ENCODE measurements around the gene CERS6.

CERS6 gene

GRCh38 chr2:168713325-168713724 is 257.3 kb downstream of the CERS6 start:
- no peak for ATAC-seq (replicated peaks)

GRCh38 chr2:168715849-168716248 is 259.8 kb downstream of the CERS6 start:
- H3K9me3 Mint-ChIP-seq: no peaks in the 10 kb centered on the region

More at GRCh38 chr2:168713325-168713724, 257.3 kb downstream of the CERS6 start:
- no peaks in the 10 kb centered on the region for H3K36me3 Mint-ChIP-seq (ENCODE audit: insufficient read depth)
- H3K27me3 Mint-ChIP-seq: no peaks in the 10 kb centered on the region
- H3K4me3 Mint-ChIP-seq: no peak overlapping the region
- no peak for DNase-seq
- H3K9me3 Mint-ChIP-seq: no peaks in the 10 kb centered on the region
- no peak overlapping the region for H3K27ac Mint-ChIP-seq
- peaks cover 12 to 14% of the 10 kb centered on the region in 2 donors for H3K4me1 Mint-ChIP-seq (ENCODE audit: low read depth in 2 of 2)

GRCh38 chr2:168716839-168717238 is 260.8 kb downstream of the CERS6 start:
- Mint-ChIP-seq H3K27ac (no peak overlapping the region), H3K27me3 (no peaks in the 10 kb centered on the region), H3K4me1 (ENCODE audit: low read depth in 2 of 2) (peaks cover 16 to 19% of the 10 kb centered on the region in 2 donors), H3K9me3 (no peaks in the 10 kb centered on the region), H3K36me3 (ENCODE audit: insufficient read depth) (no peaks in the 10 kb centered on the region), H3K4me3 (no peak overlapping the region)
- ATAC-seq (replicated peaks) (no peak), DNase-seq (no peak)

More at GRCh38 chr2:168715849-168716248, 259.8 kb downstream of the CERS6 start:
- Mint-ChIP-seq H3K27me3 (no peaks in the 10 kb centered on the region), H3K4me3 (no peak overlapping the region), H3K4me1 (ENCODE audit: low read depth in 2 of 2) (peaks cover 17 to 19% of the 10 kb centered on the region in 2 donors), H3K27ac (no peak overlapping the region), H3K36me3 (ENCODE audit: insufficient read depth) (no peaks in the 10 kb centered on the region)
- no peak for DNase-seq
- no peak for ATAC-seq (replicated peaks)

- ATAC-seq (replicated peaks) (peak; percentile 67), DNase-seq (no peak)
- H3K4me1 Mint-ChIP-seq (ENCODE audit: low read depth in 2 of 2): peaks cover 13 to 17% of the 10 kb centered on the region in 2 donors
- H3K9me3 Mint-ChIP-seq: no peaks in the 10 kb centered on the region
- no peaks in the 10 kb centered on the region for H3K27me3 Mint-ChIP-seq
- H3K36me3 Mint-ChIP-seq (ENCODE audit: insufficient read depth): no peaks in the 10 kb centered on the region
- H3K27ac Mint-ChIP-seq: peak overlapping the region in 1 of 2 donors; percentile 39
- H3K4me3 Mint-ChIP-seq: peak overlapping the region in 1 of 2 donors; percentile 27
Observed at GRCh38 chr2:168717790-168718502, 261.9 kb downstream of the CERS6 start.

- Mint-ChIP-seq H3K4me3 (no peak overlapping the region), H3K27ac (no peak overlapping the region)
Observed at GRCh38 chr2:168718622-168719021, 262.6 kb downstream of the CERS6 start.

GRCh38 chr2:168719446-168719845 is 263.4 kb downstream of the CERS6 start:
- no peak for ATAC-seq (replicated peaks)
- H3K4me1 Mint-ChIP-seq (ENCODE audit: low read depth in 2 of 2): peaks cover 13 to 17% of the 10 kb centered on the region in 2 donors
- no peak overlapping the region for H3K27ac Mint-ChIP-seq
- H3K36me3 Mint-ChIP-seq (ENCODE audit: insufficient read depth): no peaks in the 10 kb centered on the region
- no peaks in the 10 kb centered on the region for H3K27me3 Mint-ChIP-seq
- no peak for DNase-seq
- H3K4me3 Mint-ChIP-seq: no peak overlapping the region
- no peaks in the 10 kb centered on the region for H3K9me3 Mint-ChIP-seq

More at GRCh38 chr2:168718622-168719021, 262.6 kb downstream of the CERS6 start:
- no peak for ATAC-seq (replicated peaks)
- Mint-ChIP-seq H3K36me3 (ENCODE audit: insufficient read depth) (no peaks in the 10 kb centered on the region), H3K27me3 (no peaks in the 10 kb centered on the region), H3K4me1 (ENCODE audit: low read depth in 2 of 2) (peaks cover 13 to 17% of the 10 kb centered on the region in 2 donors), H3K9me3 (no peaks in the 10 kb centered on the region)
- no peak for DNase-seq

GRCh38 chr2:168722592-168722991 is 266.5 kb downstream of the CERS6 start:
- Mint-ChIP-seq H3K4me1 (ENCODE audit: low read depth in 2 of 2) (peaks cover 11 to 12% of the 10 kb centered on the region in 2 donors), H3K27ac (no peak overlapping the region), H3K4me3 (no peak overlapping the region), H3K9me3 (no peaks in the 10 kb centered on the region), H3K36me3 (ENCODE audit: insufficient read depth) (no peaks in the 10 kb centered on the region), H3K27me3 (no peaks in the 10 kb centered on the region)
- DNase-seq (no peak), ATAC-seq (replicated peaks) (no peak)

GRCh38 chr2:168723275-168723899 is 267.3 kb downstream of the CERS6 start:
- no peak for DNase-seq
- Mint-ChIP-seq H3K27me3 (no peaks in the 10 kb centered on the region), H3K27ac (no peak overlapping the region), H3K4me3 (no peak overlapping the region), H3K4me1 (ENCODE audit: low read depth in 2 of 2) (peaks cover 4% of the 10 kb centered on the region in 2 donors), H3K9me3 (no peaks in the 10 kb centered on the region), H3K36me3 (ENCODE audit: insufficient read depth) (no peaks in the 10 kb centered on the region)
- no peak for ATAC-seq (replicated peaks)

- no peak overlapping the region for H3K4me3 Mint-ChIP-seq
- peaks cover 0 to 2% of the 10 kb centered on the region in 2 donors for H3K4me1 Mint-ChIP-seq (ENCODE audit: low read depth in 2 of 2)
- DNase-seq (no peak), ATAC-seq (replicated peaks) (no peak)
- no peaks in the 10 kb centered on the region for H3K9me3 Mint-ChIP-seq
- H3K36me3 Mint-ChIP-seq (ENCODE audit: insufficient read depth): no peaks in the 10 kb centered on the region
- H3K27me3 Mint-ChIP-seq: no peaks in the 10 kb centered on the region
- no peak overlapping the region for H3K27ac Mint-ChIP-seq
Observed at GRCh38 chr2:168726375-168726774, 270.3 kb downstream of the CERS6 start.

GRCh38 chr2:168727904-168728470 is 271.9 kb downstream of the CERS6 start:
- Mint-ChIP-seq H3K36me3 (ENCODE audit: insufficient read depth) (no peaks in the 10 kb centered on the region), H3K27me3 (no peaks in the 10 kb centered on the region), H3K9me3 (no peaks in the 10 kb centered on the region), H3K27ac (no peak overlapping the region), H3K4me1 (ENCODE audit: low read depth in 2 of 2) (peaks cover 0 to 2% of the 10 kb centered on the region in 2 donors), H3K4me3 (no peak overlapping the region)
- no peak for DNase-seq
- ATAC-seq (replicated peaks): no peak

GRCh38 chr2:168729455-168729854 is 273.4 kb downstream of the CERS6 start:
- no peak overlapping the region for H3K4me3 Mint-ChIP-seq
- no peaks in the 10 kb centered on the region for H3K27me3 Mint-ChIP-seq
- no peaks in the 10 kb centered on the region for H3K36me3 Mint-ChIP-seq (ENCODE audit: insufficient read depth)
- peaks cover 0 to 2% of the 10 kb centered on the region in 2 donors for H3K4me1 Mint-ChIP-seq (ENCODE audit: low read depth in 2 of 2)
- no peaks in the 10 kb centered on the region for H3K9me3 Mint-ChIP-seq
- DNase-seq: no peak
- no peak for ATAC-seq (replicated peaks)
- no peak overlapping the region for H3K27ac Mint-ChIP-seq

- H3K4me1 Mint-ChIP-seq (ENCODE audit: low read depth in 2 of 2): peaks cover 0 to 2% of the 10 kb centered on the region in 2 donors
- no peaks in the 10 kb centered on the region for H3K36me3 Mint-ChIP-seq (ENCODE audit: insufficient read depth)
- no peak for DNase-seq
- no peak for ATAC-seq (replicated peaks)
- H3K9me3 Mint-ChIP-seq: no peaks in the 10 kb centered on the region
- no peaks in the 10 kb centered on the region for H3K27me3 Mint-ChIP-seq
- no peak overlapping the region for H3K27ac Mint-ChIP-seq
- no peak overlapping the region for H3K4me3 Mint-ChIP-seq
Observed at GRCh38 chr2:168730344-168730743, 274.3 kb downstream of the CERS6 start.

- Mint-ChIP-seq H3K4me3 (no peak overlapping the region), H3K36me3 (ENCODE audit: insufficient read depth) (no peaks in the 10 kb centered on the region), H3K27me3 (no peaks in the 10 kb centered on the region), H3K27ac (no peak overlapping the region), H3K4me1 (ENCODE audit: low read depth in 2 of 2) (peaks cover 0 to 2% of the 10 kb centered on the region in 2 donors), H3K9me3 (no peaks in the 10 kb centered on the region)
- DNase-seq (no peak), ATAC-seq (replicated peaks) (no peak)
Observed at GRCh38 chr2:168731002-168731401, 274.9 kb downstream of the CERS6 start.

- no peak overlapping the region for H3K27ac Mint-ChIP-seq
- peaks cover 0 to 2% of the 10 kb centered on the region in 2 donors for H3K4me1 Mint-ChIP-seq (ENCODE audit: low read depth in 2 of 2)
- H3K36me3 Mint-ChIP-seq (ENCODE audit: insufficient read depth): no peaks in the 10 kb centered on the region
- no peaks in the 10 kb centered on the region for H3K27me3 Mint-ChIP-seq
- H3K4me3 Mint-ChIP-seq: no peak overlapping the region
- no peaks in the 10 kb centered on the region for H3K9me3 Mint-ChIP-seq
- ATAC-seq (replicated peaks): no peak
- DNase-seq: no peak
Observed at GRCh38 chr2:168731616-168732015, 275.5 kb downstream of the CERS6 start.
